Cardiac muscle cell (in vitro differentiated cells and primary cell): Measurements from ENCODE around the gene CAMSAP3. TPM values are rescaled to one million over a fixed set of nuclear protein-coding genes. Genes with fewer than 3 reads are reported as not detected.

ENCODE experiments used
- DNase-seq, 2 donors: peaks; one replicate each; pipeline versions ENCODE4 v3.0.0 to v3.0.0-alpha.2; 2010 to 2017; ENCODE audit warnings: low read depth in 1 of 2, low spot score in 1 of 2
- H3K27ac ChIP-seq: fragments of 200-600 bp; sonication (generic); 2 replicates; pipeline ENCODE4 v1.5.1; 2016
- H3K27me3 ChIP-seq: fragments of 200-600 bp; sonication (generic); 2 replicates; pipeline ENCODE4 v1.6.0; 2016; ENCODE audit warnings: control low read depth
- H3K36me3 ChIP-seq: fragments of 200-600 bp; sonication (generic); 2 replicates; pipeline ENCODE4 v1.5.1; 2016; ENCODE audit warnings: control low read depth
- H3K4me1 ChIP-seq: fragments of 200-600 bp; sonication (generic); 2 replicates; pipeline ENCODE4 v1.8.1; 2017; ENCODE audit warnings: low read depth, mild to moderate bottlenecking, mixed run types
- H3K4me3 ChIP-seq: fragments of 200-600 bp; sonication (generic); 2 replicates; pipeline ENCODE4 v1.5.1; 2016; ENCODE audit warnings: mild to moderate bottlenecking
- H3K9me3 ChIP-seq: fragments of 200-600 bp; sonication (generic); 2 replicates; pipeline ENCODE4 v1.5.1; 2017; ENCODE audit warnings: low read depth, mild to moderate bottlenecking, control low read depth
- polyA plus RNA-seq: library from polyadenylated mRNA; unstranded; fragments of >200 nt; fragmentation: Nextera tagmentation; extraction: Ambion mirVana; gene quantifications from 2 replicates; pipeline ENCODE4 v1.2.1, GENCODE V29; 2016
- total RNA-seq: library from RNA; depleted of rRNA; stranded (reverse); fragments of >200 nt; gene quantifications from 2 replicates; pipeline ENCODE4 v1.2.3, GENCODE V29; 2016
- TF ChIP-seq, protein P1 (sequence below): IDR thresholded peaks from 2 replicates; pipeline ENCODE4 v1.5.1; 2012; ENCODE audit warnings: low read depth, mild to moderate bottlenecking, low read length

CAMSAP3 gene
- total and polyA plus RNA-seq, 2 experiments from 2014 or later = 10.8 to 13.5 TPM

DNA sequence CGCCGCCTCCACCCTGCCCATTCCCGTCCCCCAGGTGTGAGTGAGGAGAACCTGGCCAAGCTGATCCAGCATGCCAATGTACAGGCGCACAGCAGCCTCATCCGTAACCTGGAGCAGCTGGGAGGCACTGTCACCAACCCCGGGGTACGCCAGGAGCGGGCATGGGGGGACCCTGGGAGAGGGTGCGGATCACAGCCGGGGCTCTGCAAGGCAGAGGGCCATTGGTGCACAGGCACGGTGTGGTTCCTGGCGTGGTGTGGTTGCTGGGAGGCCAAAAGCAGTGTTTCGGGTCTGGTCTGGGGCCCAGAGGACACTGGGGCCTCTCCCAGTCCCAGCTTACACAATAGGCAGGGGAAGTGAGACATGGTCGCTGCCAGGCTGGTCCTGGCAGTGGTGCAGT, 49.5 kb downstream of the CAMSAP3 start:
- no peak overlapping the region for H3K27ac ChIP-seq
- H3K36me3 ChIP-seq = no peaks in the 10 kb centered on the region
- no peak for DNase-seq
- TF ChIP-seq, protein P1, sequence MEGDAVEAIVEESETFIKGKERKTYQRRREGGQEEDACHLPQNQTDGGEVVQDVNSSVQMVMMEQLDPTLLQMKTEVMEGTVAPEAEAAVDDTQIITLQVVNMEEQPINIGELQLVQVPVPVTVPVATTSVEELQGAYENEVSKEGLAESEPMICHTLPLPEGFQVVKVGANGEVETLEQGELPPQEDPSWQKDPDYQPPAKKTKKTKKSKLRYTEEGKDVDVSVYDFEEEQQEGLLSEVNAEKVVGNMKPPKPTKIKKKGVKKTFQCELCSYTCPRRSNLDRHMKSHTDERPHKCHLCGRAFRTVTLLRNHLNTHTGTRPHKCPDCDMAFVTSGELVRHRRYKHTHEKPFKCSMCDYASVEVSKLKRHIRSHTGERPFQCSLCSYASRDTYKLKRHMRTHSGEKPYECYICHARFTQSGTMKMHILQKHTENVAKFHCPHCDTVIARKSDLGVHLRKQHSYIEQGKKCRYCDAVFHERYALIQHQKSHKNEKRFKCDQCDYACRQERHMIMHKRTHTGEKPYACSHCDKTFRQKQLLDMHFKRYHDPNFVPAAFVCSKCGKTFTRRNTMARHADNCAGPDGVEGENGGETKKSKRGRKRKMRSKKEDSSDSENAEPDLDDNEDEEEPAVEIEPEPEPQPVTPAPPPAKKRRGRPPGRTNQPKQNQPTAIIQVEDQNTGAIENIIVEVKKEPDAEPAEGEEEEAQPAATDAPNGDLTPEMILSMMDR = no peak
- no peak overlapping the region for H3K4me3 ChIP-seq
- no peaks in the 10 kb centered on the region for H3K4me1 ChIP-seq
- H3K9me3 ChIP-seq = no peaks in the 10 kb centered on the region
- no peaks in the 10 kb centered on the region for H3K27me3 ChIP-seq

DNA sequence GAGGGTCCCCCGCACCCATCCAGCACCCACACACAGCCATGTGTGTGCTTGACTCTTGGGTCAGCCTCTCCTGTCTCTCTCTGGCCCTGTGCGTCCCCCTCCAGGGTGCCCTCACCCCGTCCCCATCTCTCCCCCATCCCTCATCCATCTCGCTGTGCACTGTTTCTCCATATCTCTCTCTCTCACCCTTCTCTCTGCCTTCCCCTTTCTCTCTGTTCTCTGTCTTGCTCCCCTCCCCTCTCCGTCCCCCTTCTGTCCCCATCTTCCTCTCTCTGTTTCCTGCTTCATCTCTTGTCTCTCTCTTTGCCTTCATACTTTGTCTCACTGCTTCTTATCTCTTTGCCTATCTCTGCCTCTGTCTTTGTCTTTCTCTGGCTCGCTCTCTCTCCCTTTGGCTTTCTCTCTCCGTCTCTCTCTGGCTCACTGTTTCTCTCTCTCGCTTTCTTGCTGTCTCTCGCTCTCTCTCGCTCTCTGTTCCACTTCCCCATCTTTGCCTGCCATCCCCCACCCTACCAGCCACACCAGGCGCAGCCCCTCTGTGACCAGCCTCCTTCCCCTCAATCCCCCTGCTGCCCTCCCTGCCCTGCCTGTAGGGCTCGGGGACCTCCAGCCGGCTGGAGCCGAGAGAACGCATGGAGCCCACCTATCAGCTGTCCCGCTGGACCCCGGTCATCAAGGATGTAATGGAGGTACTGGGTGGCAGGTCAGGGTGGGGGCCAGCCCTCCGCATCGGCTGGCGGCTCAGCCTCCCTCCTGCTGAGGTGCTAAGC, 50.2 kb downstream of the CAMSAP3 start:
- TF ChIP-seq, protein P1 = no peak
- no peaks in the 10 kb centered on the region for H3K4me1 ChIP-seq
- H3K4me3 ChIP-seq = no peak overlapping the region
- no peak for DNase-seq
- H3K27me3 ChIP-seq = peaks cover 6% of the 10 kb centered on the region
- no peaks in the 10 kb centered on the region for H3K9me3 ChIP-seq
- H3K27ac ChIP-seq = no peak overlapping the region
- H3K36me3 ChIP-seq = no peaks in the 10 kb centered on the region

- DNase-seq = no peak
- H3K4me1 ChIP-seq = no peaks in the 10 kb centered on the region
- H3K9me3 ChIP-seq = no peaks in the 10 kb centered on the region
- H3K27me3 ChIP-seq = peaks cover 11% of the 10 kb centered on the region
- no peak overlapping the region for H3K27ac ChIP-seq
- TF ChIP-seq, protein P1 = no peak
- H3K36me3 ChIP-seq = no peaks in the 10 kb centered on the region
- H3K4me3 ChIP-seq = no peak overlapping the region
Measured at GRCh38 chr19:7646426-7646700, 50.7 kb downstream of the CAMSAP3 start.

- no peak for DNase-seq
- Histone ChIP-seq H3K4me1 (no peaks in the 10 kb centered on the region), H3K9me3 (no peaks in the 10 kb centered on the region), H3K4me3 (no peak overlapping the region), H3K36me3 (no peaks in the 10 kb centered on the region), H3K27me3 (peaks cover 17% of the 10 kb centered on the region), H3K27ac (no peak overlapping the region)
- TF ChIP-seq, protein P1 = no peak
Measured at GRCh38 chr19:7647156-7647555, 51.5 kb downstream of the CAMSAP3 start.

- H3K4me3 ChIP-seq = no peak overlapping the region
- no peak for DNase-seq
- no peaks in the 10 kb centered on the region for H3K9me3 ChIP-seq
- H3K4me1 ChIP-seq = no peaks in the 10 kb centered on the region
- H3K27ac ChIP-seq = no peak overlapping the region
- peaks cover 17% of the 10 kb centered on the region for H3K27me3 ChIP-seq
- no peaks in the 10 kb centered on the region for H3K36me3 ChIP-seq
- TF ChIP-seq, protein P1 = no peak
Measured at GRCh38 chr19:7648265-7649014, 52.8 kb downstream of the CAMSAP3 start.
